ENCODE data around the gene PALD1. TPM values are rescaled to one million over a fixed set of nuclear protein-coding genes. Genes with fewer than 3 reads are reported as not detected.

PALD1 gene
- total and polyA plus RNA-seq, 2 of the 4 experiments (the other 2 are of a cell fraction): 0.12 to 0.18 TPM

- no peak for TF ChIP-seq ELK1 (IDR thresholded peaks at IDR 0.05; ENCODE audit: borderline replicate concordance, low read depth, low read length)
Observed at GRCh38 chr10:70458329-70459060, 20.1 kb upstream of the PALD1 start (continued).

- Histone ChIP-seq H2AFZ (replicated peaks; ENCODE audit: low read length, poor library complexity) (peak overlapping the region; percentile 17), H4K5ac (ENCODE audit: low read depth, low read length) (no peak overlapping the region), H4K20me1 (ENCODE audit: insufficient read depth, low read length) (no peaks in the 10 kb centered on the region), H3K9me1 (ENCODE audit: insufficient read depth, low read length) (no peaks in the 10 kb centered on the region; the same call in 1 of the 2 replicates), H2AK9ac (replicated peaks; ENCODE audit: low read depth, low read length, poor library complexity) (no peak overlapping the region), H3K56ac (ENCODE audit: extremely low read depth, insufficient read depth, low read length) (no peak overlapping the region), H4K91ac (ENCODE audit: insufficient read depth, low read depth, low read length) (no peak overlapping the region), H3K79me1 (ENCODE audit: low read depth in 1 of 2, low read length in 2 of 2) (no peaks in the 10 kb centered on the region), H3K4ac (ENCODE audit: low read depth, low read length) (no peak overlapping the region), H3K9ac (ENCODE audit: low read depth, low read length) (no peak overlapping the region), H3K4me1 (ENCODE audit: control insufficient read depth, insufficient read depth, low read length) (peaks cover 2% of the 10 kb centered on the region; the same call in 1 of the 2 replicates), H3K36me3 (ENCODE audit: control insufficient read depth, insufficient read depth, low read length) (no peaks in the 10 kb centered on the region), H3K18ac (ENCODE audit: low read depth, low read length) (no peak overlapping the region), H2BK15ac (ENCODE audit: low read depth, low read length) (no peak overlapping the region), H3K27me3 (ENCODE audit: control insufficient read depth, insufficient read depth, low read length) (peaks cover 32% of the 10 kb centered on the region), H3K27ac (ENCODE audit: insufficient read depth, low read length) (no peak overlapping the region), H3K4me2 (ENCODE audit: low read depth, low read length) (no peak overlapping the region), H2BK20ac (ENCODE audit: low read depth, low read length) (no peak overlapping the region), H2BK5ac (ENCODE audit: low read depth, low read length, poor library complexity, severe bottlenecking) (no peak overlapping the region), H3K4me3 (ENCODE audit: insufficient read depth, low read depth, low read length) (no peak overlapping the region), H4K8ac (ENCODE audit: low read depth in 2 of 2, low read length in 2 of 2) (no peak overlapping the region), H3K9me3 (ENCODE audit: control insufficient read depth, insufficient read depth, low read length) (no peaks in the 10 kb centered on the region), H3K14ac (replicated peaks; ENCODE audit: low read depth, low read length) (no peak overlapping the region), H2BK120ac (ENCODE audit: low read depth, low read length) (no peak overlapping the region), H3K23ac (ENCODE audit: low read depth, low read length) (no peak overlapping the region), H2AK5ac (ENCODE audit: low read depth, low read length) (no peak overlapping the region)
- POLR2A ChIA-PET (ENCODE audit: unreplicated experiment): no interaction called here
- TF ChIP-seq MAFK (IDR thresholded peaks at IDR 0.05; ENCODE audit: low read depth, low read length): no peak
- intact Hi-C loops (cut with micrococcal nuclease) (no loop called here), in situ Hi-C loops (cut with MboI; ENCODE audit: low sequenced_read_pairs) (no loop called here), dilution Hi-C loops (cut with HindIII; ENCODE audit: low sequenced_read_pairs, unreplicated experiment) (no loop called here)
- CTCF ChIA-PET: no interaction called here
- 52% methylated on average over 8 of the region's 19 CpGs; no CpG with 5 or more reads in 1 of the 2 experiments for WGBS, 2 experiments (ENCODE audit: extremely low coverage in 2 of 2, insufficient read length in 1 of 2)
- BruUV-seq (replicated peaks): no TSS peak
- DNase-seq (no peak), ATAC-seq (ENCODE audit: low read depth) (no peak)
Observed at GRCh38 chr10:70459061-70459773, 19.4 kb upstream of the PALD1 start.

Measured in IMR-90 (cell line).